A673 (cell line): ENCODE measurements around the gene RGS3. TPM values are rescaled to one million over a fixed set of nuclear protein-coding genes. Genes with fewer than 3 reads are reported as not detected.

ENCODE experiments used
- BruUV-seq: library from RNA; stranded (reverse); fragments of 400-500 nt; replicated peaks from 2 replicates; lab custom pipeline; 2021; lab: Mats Ljungman, UMichigan
- CTCF ChIA-PET: fragments of 300-600 bp; sonication (Branson Sonifier 250); formaldehyde crosslinking; loops from one replicate; lab custom pipeline; 2022; ENCODE audit warnings: antibody characterized with exemption; lab: Charles Lee
- POLR2A ChIA-PET: fragments of 300-600 bp; sonication (Branson Sonifier 250); formaldehyde crosslinking; loops from one replicate; lab custom pipeline; 2022; ENCODE audit warnings: antibody characterized with exemption; ENCODE audit not compliant: low non-redundant PET; lab: Charles Lee
- DNase-seq: peaks from one replicate; pipeline ENCODE4 v3.0.0-alpha.2; 2015; ENCODE audit warnings: low spot score
- H3K27ac ChIP-seq: fragments of 200-600 bp; sonication (generic); 2 replicates; pipeline ENCODE4 v1.5.1; 2016; ENCODE audit warnings: mixed run types, low read depth, mild to moderate bottlenecking, mixed read lengths, antibody characterized with exemption, low read length; ENCODE audit not compliant: poor library complexity, severe bottlenecking
- H3K27me3 ChIP-seq: fragments of 200-600 bp; sonication (generic); replicated peaks from 2 replicates; pipeline ENCODE4 v1.6.1; 2017; ENCODE audit warnings: mixed run types, low read depth, mild to moderate bottlenecking, mixed read lengths, antibody characterized with exemption, low read length; ENCODE audit not compliant: insufficient read depth, poor library complexity
- H3K36me3 ChIP-seq: fragments of 200-600 bp; sonication (generic); 2 replicates; pipeline ENCODE4 v1.6.1; 2016; ENCODE audit warnings: mixed run types, mild to moderate bottlenecking, mixed read lengths, antibody characterized with exemption, low read length; ENCODE audit not compliant: insufficient read depth, poor library complexity, severe bottlenecking
- H3K4me1 ChIP-seq: fragments of 200-600 bp; sonication (generic); 2 replicates; pipeline ENCODE4 v1.6.1; 2017; ENCODE audit warnings: mixed run types, mild to moderate bottlenecking, mixed read lengths, antibody characterized with exemption, low read length; ENCODE audit not compliant: insufficient read depth, poor library complexity, severe bottlenecking
- H3K4me3 ChIP-seq: fragments of 200-600 bp; sonication (generic); 2 replicates; pipeline ENCODE4 v1.5.1; 2016; ENCODE audit warnings: low read depth, mixed run types, mild to moderate bottlenecking, mixed read lengths, low read length; ENCODE audit not compliant: poor library complexity, severe bottlenecking
- H3K9me3 ChIP-seq: fragments of 200-600 bp; sonication (generic); 2 replicates; pipeline ENCODE4 v1.6.1; 2016; ENCODE audit warnings: mixed run types, low read depth, mild to moderate bottlenecking, mixed read lengths, antibody characterized with exemption, low read length; ENCODE audit not compliant: poor library complexity, severe bottlenecking
- EZH2 ChIP-seq: fragments of 200-600 bp; sonication (generic); IDR thresholded peaks from 2 replicates; pipeline ENCODE4 v1.6.1; 2017; ENCODE audit warnings: borderline replicate concordance, low read depth, mild to moderate bottlenecking, mixed read lengths, antibody characterized with exemption, low read length; ENCODE audit not compliant: poor library complexity, severe bottlenecking
- intact Hi-C: fragments of 100-400 bp; cut with micrococcal nuclease; formaldehyde crosslinking; loops from one replicate; pipeline ENCODE4 v1.10.0; 2022; ENCODE audit not compliant: unreplicated experiment
- total RNA-seq: library from RNA; stranded (reverse); gene quantifications from 2 replicates; pipeline ENCODE4 v1.2.3, GENCODE V29; 2021
- TF ChIP-seq, protein P1 (sequence below): fragments of 300-800, 200-600 bp; sonication (generic); conservative IDR thresholded peaks from 2 replicates; pipeline ENCODE4 v1.5.1; 2017; ENCODE audit warnings: low read depth, mild to moderate bottlenecking, antibody characterized with exemption, low read length, moderate library complexity, mixed read lengths

Gene RGS3
- total RNA-seq, 1 experiment from 2014 or later, result 19.2 TPM

DNA sequence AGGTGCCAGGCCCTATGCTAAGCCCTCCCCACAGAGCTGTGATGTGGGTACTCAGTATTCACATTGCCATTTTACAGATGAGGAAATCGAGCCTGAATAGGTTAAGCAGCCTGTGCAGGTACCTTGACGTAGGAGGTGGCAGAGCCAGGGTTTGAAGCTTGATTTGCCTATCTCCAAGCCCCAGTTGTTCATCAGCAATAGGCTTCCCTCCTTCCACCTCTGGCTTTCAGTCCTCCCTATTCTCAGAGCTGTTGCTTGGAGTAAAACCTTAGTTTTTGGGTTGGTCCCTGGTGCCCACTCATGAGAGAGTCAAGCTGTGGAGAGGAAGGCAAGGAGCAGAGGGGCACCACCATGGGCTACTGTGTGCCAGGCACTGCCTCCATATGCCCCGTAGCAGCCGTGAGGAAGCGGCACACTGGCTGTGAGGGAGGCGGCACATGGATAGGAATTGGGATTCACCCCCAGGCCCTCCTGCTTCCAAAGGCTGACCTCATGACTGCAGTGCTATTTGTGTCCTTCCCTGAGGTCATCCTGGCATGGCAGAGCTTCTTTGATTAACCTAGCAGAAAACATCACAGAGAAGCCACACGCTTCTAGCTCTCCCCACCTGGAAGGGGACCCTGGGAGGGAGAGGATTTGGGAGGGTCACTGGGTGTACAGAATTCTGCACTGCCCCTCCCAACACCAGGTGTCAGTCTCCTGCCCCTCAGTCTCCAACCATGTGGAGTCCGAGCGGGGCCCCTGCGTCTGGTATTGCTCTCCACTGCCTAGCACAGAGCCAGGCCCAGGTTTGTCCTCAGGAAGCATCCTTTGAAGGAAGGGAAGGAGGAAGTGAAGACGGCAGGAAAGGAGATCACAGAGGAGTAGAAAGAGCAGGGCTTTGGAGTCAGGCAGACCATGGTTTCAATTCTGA, 109.8 kb downstream of the RGS3 start:
- BruUV-seq, result no TSS peak
- Histone ChIP-seq H3K36me3 (no peaks in the 10 kb centered on the region), H3K4me3 (no peak overlapping the region), H3K4me1 (peaks cover 2% of the 10 kb centered on the region), H3K27ac (no peak overlapping the region), H3K9me3 (no peaks in the 10 kb centered on the region), H3K27me3 (no peaks in the 10 kb centered on the region)
- CTCF ChIA-PET, result no interaction called here
- intact Hi-C loops, result no loop called here
- no peak for DNase-seq
- POLR2A ChIA-PET, result no interaction called here
- TF ChIP-seq, protein P1, sequence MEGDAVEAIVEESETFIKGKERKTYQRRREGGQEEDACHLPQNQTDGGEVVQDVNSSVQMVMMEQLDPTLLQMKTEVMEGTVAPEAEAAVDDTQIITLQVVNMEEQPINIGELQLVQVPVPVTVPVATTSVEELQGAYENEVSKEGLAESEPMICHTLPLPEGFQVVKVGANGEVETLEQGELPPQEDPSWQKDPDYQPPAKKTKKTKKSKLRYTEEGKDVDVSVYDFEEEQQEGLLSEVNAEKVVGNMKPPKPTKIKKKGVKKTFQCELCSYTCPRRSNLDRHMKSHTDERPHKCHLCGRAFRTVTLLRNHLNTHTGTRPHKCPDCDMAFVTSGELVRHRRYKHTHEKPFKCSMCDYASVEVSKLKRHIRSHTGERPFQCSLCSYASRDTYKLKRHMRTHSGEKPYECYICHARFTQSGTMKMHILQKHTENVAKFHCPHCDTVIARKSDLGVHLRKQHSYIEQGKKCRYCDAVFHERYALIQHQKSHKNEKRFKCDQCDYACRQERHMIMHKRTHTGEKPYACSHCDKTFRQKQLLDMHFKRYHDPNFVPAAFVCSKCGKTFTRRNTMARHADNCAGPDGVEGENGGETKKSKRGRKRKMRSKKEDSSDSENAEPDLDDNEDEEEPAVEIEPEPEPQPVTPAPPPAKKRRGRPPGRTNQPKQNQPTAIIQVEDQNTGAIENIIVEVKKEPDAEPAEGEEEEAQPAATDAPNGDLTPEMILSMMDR, result no peak
- no peak for TF ChIP-seq EZH2

DNA sequence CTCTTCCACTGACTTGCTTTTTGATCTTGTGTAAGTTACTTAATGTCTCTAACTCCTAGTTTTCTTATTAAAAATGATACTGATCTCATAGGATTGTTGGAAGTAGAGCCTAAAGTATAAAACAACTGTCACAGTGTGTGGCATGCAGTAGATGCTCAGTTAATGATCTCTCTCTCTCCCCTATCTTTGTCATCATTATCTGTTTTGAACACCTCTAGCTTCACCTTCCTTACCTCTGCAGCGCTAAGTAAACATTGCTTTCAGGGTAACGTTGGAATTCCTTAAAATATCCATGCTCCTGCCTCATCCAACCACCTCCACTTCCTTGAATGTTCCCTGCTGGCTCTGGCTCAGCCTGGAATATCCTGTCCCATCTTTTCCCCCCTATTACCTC, 110.4 kb downstream of the RGS3 start:
- Histone ChIP-seq H3K27ac (no peak overlapping the region), H3K9me3 (no peaks in the 10 kb centered on the region), H3K4me3 (no peak overlapping the region), H3K27me3 (no peaks in the 10 kb centered on the region), H3K36me3 (no peaks in the 10 kb centered on the region), H3K4me1 (no peaks in the 10 kb centered on the region)
- DNase-seq, result no peak
- POLR2A ChIA-PET, result no interaction called here
- BruUV-seq, result no TSS peak
- CTCF ChIA-PET, result no interaction called here
- intact Hi-C loops, result no loop called here
- no peak for TF ChIP-seq EZH2
- TF ChIP-seq, protein P1, result no peak

DNA sequence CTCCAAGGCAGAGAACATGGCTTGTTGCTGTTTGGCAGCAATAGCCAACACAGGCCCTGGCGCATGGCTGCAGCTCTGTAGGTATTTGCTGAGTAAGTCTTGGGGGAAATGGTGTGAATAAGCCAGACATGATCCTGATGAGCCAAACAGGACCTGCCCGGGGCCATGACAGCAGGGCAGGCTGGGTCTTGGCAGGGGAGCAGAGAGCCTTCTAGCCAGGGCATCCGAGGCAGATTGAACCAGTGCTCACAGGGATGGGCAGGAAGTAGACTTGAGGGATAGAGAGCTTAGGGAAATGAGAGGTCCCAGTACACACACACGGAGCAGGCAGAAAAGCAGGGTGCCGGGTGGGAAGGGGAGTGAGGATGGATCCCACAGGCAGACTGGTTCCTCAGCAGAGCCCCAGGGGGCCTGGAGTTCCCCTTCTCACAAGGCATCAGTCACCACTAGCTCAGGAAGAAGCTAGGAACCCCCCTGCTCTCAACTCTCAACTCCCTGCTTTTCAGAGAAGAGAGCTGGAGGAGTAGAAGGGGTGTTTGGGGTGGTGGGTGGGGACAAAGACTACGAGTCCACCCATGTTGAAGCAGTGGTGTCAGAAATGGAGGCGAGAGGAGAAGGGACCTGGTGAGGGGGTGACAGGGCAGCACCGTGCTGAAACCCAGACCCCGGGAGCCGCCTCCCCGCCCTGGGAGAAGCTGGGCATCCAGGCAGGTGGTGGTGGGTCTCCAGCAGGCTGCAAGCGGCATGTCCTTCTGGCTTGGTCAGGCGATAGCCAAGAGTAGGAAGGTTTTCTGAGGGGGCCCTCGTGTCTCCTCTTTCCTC, 111.1 kb downstream of the RGS3 start:
- Histone ChIP-seq H3K27me3 (no peaks in the 10 kb centered on the region), H3K27ac (no peak overlapping the region), H3K4me1 (no peaks in the 10 kb centered on the region), H3K36me3 (no peaks in the 10 kb centered on the region), H3K9me3 (no peaks in the 10 kb centered on the region), H3K4me3 (no peak overlapping the region)
- DNase-seq, result no peak
- no TSS peak for BruUV-seq
- POLR2A ChIA-PET, result interaction anchor here (0.6 kb wide), 1 partner anchor 318 kb away, joined by 10 read pairs; no protein-coding TSS in a partner anchor
- CTCF ChIA-PET, result no interaction called here
- TF ChIP-seq EZH2, result no peak
- TF ChIP-seq, protein P1, result no peak
- intact Hi-C loops, result no loop called here
